Natural killer cell treated with Interleukin-12 subunit alpha and Interleukin-12 subunit beta and Interleukin-15 and Interleukin-18, amount 100 ng/mL, for 72 hours (primary cell): Measurements from ENCODE around the gene MAT1A. TPM values are rescaled to one million over a fixed set of nuclear protein-coding genes. Genes with fewer than 3 reads are reported as not detected.
"Not testable (repeated sequence)": the region's sequence is repeated elsewhere in the genome, so short reads cannot be mapped to it uniquely, and the experiment has no call there.

Source experiments
- ATAC-seq, 2 donors: fragments of 150-1000 bp; cut with Tn5 transposase in 1 of 2; sonication (Bioruptor Pico), chemical (Tn5 transposase) in 1 of 2; 2 replicates each; pipeline ENCODE4 v1.10.0; 2021
- DNase-seq: peaks from one replicate; pipeline ENCODE4 v3.0.0; 2022; ENCODE audit warnings: low spot score
- H3K27ac Mint-ChIP-seq, 2 donors: 1 replicate in 1 of 2; 2 replicates in 1 of 2; pipeline ENCODE4 v1.8.0; 2022; ENCODE audit warnings: mixed read lengths in 2 of 2, mild to moderate bottlenecking in 1 of 2, moderate library complexity in 1 of 2
- H3K27me3 Mint-ChIP-seq, 2 donors: 1 replicate in 1 of 2; 2 replicates in 1 of 2; pipeline ENCODE4 v1.8.0; 2022; ENCODE audit warnings: mixed read lengths in 2 of 2
- H3K36me3 Mint-ChIP-seq: one replicate; pipeline ENCODE4 v1.8.0; 2022; ENCODE audit warnings: mixed read lengths
- H3K4me1 Mint-ChIP-seq, 2 donors: 1 replicate in 1 of 2; 2 replicates in 1 of 2; pipeline ENCODE4 v1.8.0; 2022; ENCODE audit warnings: low read depth in 2 of 2, mixed read lengths in 2 of 2, mild to moderate bottlenecking in 1 of 2
- H3K4me3 Mint-ChIP-seq: one replicate; pipeline ENCODE4 v1.8.0; 2022; ENCODE audit warnings: mixed read lengths
- H3K9me3 Mint-ChIP-seq: 2 replicates; pipeline ENCODE4 v1.8.0; 2022; ENCODE audit warnings: mixed read lengths
- total RNA-seq, 2 donors: library from RNA; stranded (reverse); gene quantifications; one replicate each; pipeline ENCODE4 v1.2.3, GENCODE V29; 2022

Gene MAT1A
- total RNA-seq, 2 donors from 2014 or later: not detected

- DNase-seq, ATAC-seq, H3K27ac Mint-ChIP-seq, H3K4me3 Mint-ChIP-seq, H3K9me3 Mint-ChIP-seq, H3K4me1 Mint-ChIP-seq: not testable (repeated sequence)
- Mint-ChIP-seq H3K36me3 (peaks cover 18% of the 10 kb centered on the region), H3K27me3 (peaks cover 17 to 54% of the 10 kb centered on the region in 2 donors)
Measured at GRCh38 chr10:80305989-80306388, 16.5 kb upstream of the MAT1A start.

- ATAC-seq (no peak), DNase-seq (no peak)
- H3K27ac Mint-ChIP-seq: no peak overlapping the region
- peaks cover 12% of the 10 kb centered on the region for H3K9me3 Mint-ChIP-seq
- peaks cover 12% of the 10 kb centered on the region for H3K36me3 Mint-ChIP-seq
- H3K4me3 Mint-ChIP-seq: no peak overlapping the region
- no peaks in the 10 kb centered on the region for H3K4me1 Mint-ChIP-seq
- peaks cover 5 to 19% of the 10 kb centered on the region in 2 donors for H3K27me3 Mint-ChIP-seq
Measured at GRCh38 chr10:80296942-80297341, 7.5 kb upstream of the MAT1A start.

GRCh38 chr10:80292607-80293239, 3.3 kb upstream of the MAT1A start:
- DNase-seq (no peak), ATAC-seq (no peak)
- no peak overlapping the region for H3K27ac Mint-ChIP-seq
- H3K9me3 Mint-ChIP-seq: peaks cover 5% of the 10 kb centered on the region
- no peak overlapping the region for H3K4me3 Mint-ChIP-seq
- H3K4me1 Mint-ChIP-seq: no peaks in the 10 kb centered on the region
- peaks cover under 1% of the 10 kb centered on the region for H3K36me3 Mint-ChIP-seq
- peaks cover 10 to 36% of the 10 kb centered on the region in 2 donors for H3K27me3 Mint-ChIP-seq

- H3K36me3 Mint-ChIP-seq: no peaks in the 10 kb centered on the region
- no peaks in the 10 kb centered on the region for H3K9me3 Mint-ChIP-seq
- no peak overlapping the region for H3K27ac Mint-ChIP-seq
- peaks cover 14 to 47% of the 10 kb centered on the region in 2 donors for H3K27me3 Mint-ChIP-seq
- H3K4me1 Mint-ChIP-seq: no peaks in the 10 kb centered on the region
- H3K4me3 Mint-ChIP-seq: no peak overlapping the region
- ATAC-seq: no peak
- no peak for DNase-seq
Measured at GRCh38 chr10:80290474-80291220, 1.2 kb upstream of the MAT1A start.

GRCh38 chr10:80288849-80289248, 609 bp downstream of the MAT1A start:
- Mint-ChIP-seq H3K27ac (no peak overlapping the region), H3K4me3 (no peak overlapping the region), H3K27me3 (peaks cover 14 to 40% of the 10 kb centered on the region in 2 donors), H3K9me3 (no peaks in the 10 kb centered on the region), H3K36me3 (no peaks in the 10 kb centered on the region), H3K4me1 (no peaks in the 10 kb centered on the region)
- DNase-seq (no peak), ATAC-seq (no peak)

- ATAC-seq (no peak), DNase-seq (no peak)
- Mint-ChIP-seq H3K4me1 (no peaks in the 10 kb centered on the region), H3K27me3 (peaks cover 7 to 25% of the 10 kb centered on the region in 2 donors), H3K4me3 (no peak overlapping the region), H3K36me3 (no peaks in the 10 kb centered on the region), H3K9me3 (no peaks in the 10 kb centered on the region), H3K27ac (no peak overlapping the region)
Measured at GRCh38 chr10:80284522-80284921, 4.9 kb downstream of the MAT1A start.

GRCh38 chr10:80283536-80284199, 5.8 kb downstream of the MAT1A start:
- Mint-ChIP-seq H3K36me3 (no peaks in the 10 kb centered on the region), H3K9me3 (no peaks in the 10 kb centered on the region), H3K4me3 (no peak overlapping the region), H3K27me3 (peaks cover 4 to 16% of the 10 kb centered on the region in 2 donors), H3K27ac (no peak overlapping the region), H3K4me1 (no peaks in the 10 kb centered on the region)
- ATAC-seq (peak in 1 of 2 donors; percentile 32), DNase-seq (no peak)

- Mint-ChIP-seq H3K4me1 (no peaks in the 10 kb centered on the region), H3K9me3 (no peaks in the 10 kb centered on the region), H3K4me3 (no peak overlapping the region), H3K36me3 (no peaks in the 10 kb centered on the region), H3K27ac (no peak overlapping the region), H3K27me3 (peaks cover 4 to 15% of the 10 kb centered on the region in 2 donors)
- DNase-seq: no peak
- ATAC-seq: peak in 1 of 2 donors; percentile 21
Measured at GRCh38 chr10:80283119-80283518, 6.3 kb downstream of the MAT1A start.

- H3K27me3 Mint-ChIP-seq: peaks cover 4 to 9% of the 10 kb centered on the region in 2 donors
Measured at GRCh38 chr10:80281784-80282765, 7.4 kb downstream of the MAT1A start.

GRCh38 chr10:80281292-80281691, 8.2 kb downstream of the MAT1A start:
- DNase-seq (no peak), ATAC-seq (no peak)
- Mint-ChIP-seq H3K4me3 (no peak overlapping the region), H3K4me1 (no peaks in the 10 kb centered on the region), H3K27ac (no peak overlapping the region), H3K9me3 (no peaks in the 10 kb centered on the region), H3K36me3 (no peaks in the 10 kb centered on the region), H3K27me3 (peaks cover 3 to 6% of the 10 kb centered on the region in 2 donors)

More at GRCh38 chr10:80281784-80282765, 7.4 kb downstream of the MAT1A start:
- no peak for DNase-seq
- no peak for ATAC-seq
- Mint-ChIP-seq H3K27ac (no peak overlapping the region), H3K4me1 (no peaks in the 10 kb centered on the region), H3K36me3 (no peaks in the 10 kb centered on the region), H3K9me3 (no peaks in the 10 kb centered on the region), H3K4me3 (no peak overlapping the region)

- no peaks in the 10 kb centered on the region for H3K36me3 Mint-ChIP-seq
- no peaks in the 10 kb centered on the region for H3K9me3 Mint-ChIP-seq
- no peak overlapping the region for H3K4me3 Mint-ChIP-seq
- ATAC-seq (no peak), DNase-seq (no peak)
- H3K27ac Mint-ChIP-seq: no peak overlapping the region
- no peaks in the 10 kb centered on the region for H3K4me1 Mint-ChIP-seq
- no peaks in the 10 kb centered on the region for H3K27me3 Mint-ChIP-seq
Measured at GRCh38 chr10:80280071-80280800, 9.2 kb downstream of the MAT1A start.

- H3K27me3 Mint-ChIP-seq: no peaks in the 10 kb centered on the region
- H3K36me3 Mint-ChIP-seq: no peaks in the 10 kb centered on the region
- H3K27ac Mint-ChIP-seq: no peak overlapping the region
- DNase-seq: no peak
- H3K4me3 Mint-ChIP-seq: no peak overlapping the region
- no peaks in the 10 kb centered on the region for H3K9me3 Mint-ChIP-seq
- ATAC-seq: no peak
- no peaks in the 10 kb centered on the region for H3K4me1 Mint-ChIP-seq
Measured at GRCh38 chr10:80279146-80279545, 10.3 kb downstream of the MAT1A start.

- no peak for DNase-seq
- ATAC-seq: no peak
Measured at GRCh38 chr10:80278480-80278879, 11.0 kb downstream of the MAT1A start.

More at GRCh38 chr10:80278480-80278879, 11.0 kb downstream of the MAT1A start:
- Mint-ChIP-seq H3K27me3 (no peaks in the 10 kb centered on the region), H3K9me3 (no peaks in the 10 kb centered on the region), H3K27ac (no peak overlapping the region), H3K36me3 (no peaks in the 10 kb centered on the region), H3K4me3 (no peak overlapping the region), H3K4me1 (no peaks in the 10 kb centered on the region)
